H1 (cell line): ENCODE measurements around the gene MCM7. TPM values are rescaled to one million over a fixed set of nuclear protein-coding genes. Genes with fewer than 3 reads are reported as not detected.
A peak's percentile ranks its signal among the peaks of the same experiment; 100 is the strongest.

ENCODE experiments used
- CTCF ChIA-PET: fragments of 300-600 bp; sonication (Branson Sonifier 250); formaldehyde crosslinking; loops from one replicate; lab custom pipeline; 2021; ENCODE audit not compliant: partially characterized antibody; lab: Charles Lee
- POLR2A ChIA-PET: fragments of 300-600 bp; sonication (Branson Sonifier 250); formaldehyde crosslinking; loops from one replicate; lab custom pipeline; 2021; ENCODE audit warnings: inconsistent platforms; ENCODE audit not compliant: partially characterized antibody; lab: Charles Lee
- DNase-seq, 2 experiments: peaks; one replicate each; pipeline versions ENCODE4 v3.0.0 to v3.0.0-alpha.2; 2010 to 2022; ENCODE audit warnings: low spot score in 2 of 2, low read depth in 1 of 2, mixed read lengths in 1 of 2
- FAIRE-seq: peaks from 2 replicates; lab custom pipeline; 2011; peaks lifted over from hg19 to GRCh38; lab: Jason Lieb, UNC
- H2AFZ ChIP-seq: 2 replicates; pipeline ENCODE4 v1.8.1; 2012; ENCODE audit warnings: low read length, inconsistent platforms
- H2AK5ac ChIP-seq: 2 replicates; pipeline ENCODE4 v1.6.1; 2013; ENCODE audit warnings: low read depth, low read length
- H2BK120ac ChIP-seq: replicated peaks from 2 replicates; pipeline ENCODE3; 2013; ENCODE audit warnings: low read depth, low read length, inconsistent platforms
- H2BK12ac ChIP-seq: 2 replicates; pipeline ENCODE4 v1.6.1; 2013; ENCODE audit warnings: low read depth, low read length
- H2BK15ac ChIP-seq: 2 replicates; pipeline ENCODE4 v1.6.1; 2013; ENCODE audit warnings: low read length
- H2BK20ac ChIP-seq: 2 replicates; pipeline ENCODE4 v1.6.1; 2013; ENCODE audit warnings: low read length
- H2BK5ac ChIP-seq: 2 replicates; pipeline ENCODE4 v1.6.1; 2013; ENCODE audit warnings: low read depth, low read length
- H3K14ac ChIP-seq: 2 replicates; pipeline ENCODE4 v1.6.1; 2013; ENCODE audit warnings: inconsistent platforms; ENCODE audit not compliant: insufficient read length
- H3K18ac ChIP-seq: 2 replicates; pipeline ENCODE4 v1.6.1; 2013; ENCODE audit warnings: low read length; ENCODE audit errors: extremely low read depth
- H3K23ac ChIP-seq: 2 replicates; pipeline ENCODE4 v1.6.1; 2013; ENCODE audit warnings: inconsistent platforms; ENCODE audit not compliant: insufficient read length
- H3K23me2 ChIP-seq: 2 replicates; pipeline ENCODE4 v1.6.1; 2013; ENCODE audit warnings: low read depth, low read length
- H3K27ac ChIP-seq: 2 replicates; pipeline ENCODE4 v1.6.1; 2011; ENCODE audit warnings: low read depth, low read length, inconsistent platforms
- H3K27me3 ChIP-seq, 4 experiments: replicated peaks in 1 of 4; 1 replicate in 1 of 4; 2 replicates in 3 of 4; pipeline versions ENCODE4 v1.6.1 to v1.8.1; 2011 to 2013; ENCODE audit warnings: low read length in 3 of 4, mild to moderate bottlenecking in 3 of 4, inconsistent platforms in 2 of 4, mixed read lengths in 2 of 4, moderate library complexity in 1 of 4; ENCODE audit not compliant: control insufficient read depth in 3 of 4, insufficient read depth in 3 of 4; ENCODE audit errors: extremely low read depth in 1 of 4
- H3K36me3 ChIP-seq, 4 experiments: 2 replicates each; pipeline versions ENCODE4 v1.6.1 to v1.8.1; 2011 to 2013; ENCODE audit warnings: mild to moderate bottlenecking in 4 of 4, low read length in 3 of 4, moderate library complexity in 2 of 4, control low read depth in 1 of 4, inconsistent platforms in 1 of 4; ENCODE audit not compliant: insufficient read depth in 4 of 4, control insufficient read depth in 2 of 4
- H3K4ac ChIP-seq: replicated peaks from 2 replicates; pipeline ENCODE3; 2013; ENCODE audit warnings: low read length, low read depth, mixed read lengths, inconsistent platforms; ENCODE audit not compliant: insufficient read length
- H3K4me1 ChIP-seq, 4 experiments: replicated peaks in 1 of 4; 1 replicate in 1 of 4; 2 replicates in 3 of 4; pipeline versions ENCODE4 v1.6.1 to v1.8.1; 2011 to 2013; ENCODE audit warnings: low read length in 3 of 4, inconsistent platforms in 2 of 4, mixed read lengths in 1 of 4; ENCODE audit not compliant: insufficient read depth in 4 of 4, control insufficient read depth in 3 of 4
- H3K4me2 ChIP-seq, 2 experiments: 2 replicates each; pipeline versions ENCODE4 v1.6.1 to v1.8.1; 2011 to 2013; ENCODE audit warnings: low read depth in 2 of 2, low read length in 2 of 2, control low read depth in 1 of 2, inconsistent platforms in 1 of 2, mild to moderate bottlenecking in 1 of 2; ENCODE audit not compliant: insufficient read depth in 1 of 2
- H3K4me3 ChIP-seq, 4 experiments: fragments of 200-600, 300-600 bp in 1 of 4; sonication (generic), shearing (Covaris generic), sonication (Bioruptor Twin) in 1 of 4; 2 replicates each; pipeline versions ENCODE4 v1.5.1 to v1.8.1; 2011 to 2016; ENCODE audit warnings: low read length in 4 of 4, low read depth in 3 of 4, control low read depth in 2 of 4, inconsistent platforms in 2 of 4, mild to moderate bottlenecking in 2 of 4, mixed read lengths in 1 of 4, moderate library complexity in 1 of 4; ENCODE audit not compliant: insufficient read depth in 2 of 4; ENCODE audit errors: extremely low read depth in 1 of 4
- H3K56ac ChIP-seq: replicated peaks from 2 replicates; pipeline ENCODE3; 2013; ENCODE audit warnings: low read depth, mild to moderate bottlenecking, mixed read lengths, low read length, inconsistent platforms; ENCODE audit not compliant: insufficient read length
- H3K79me1 ChIP-seq: 2 replicates; pipeline ENCODE4 v1.6.1; 2013; ENCODE audit warnings: low read depth, low read length, control low read depth
- H3K79me2 ChIP-seq, 2 experiments: 2 replicates each; pipeline versions ENCODE4 v1.6.1 to v1.8.1; 2012 to 2013; ENCODE audit warnings: low read length in 2 of 2, mild to moderate bottlenecking in 2 of 2, inconsistent platforms in 1 of 2; ENCODE audit not compliant: insufficient read depth in 2 of 2, control insufficient read depth in 1 of 2
- H3K9ac ChIP-seq, 4 experiments: replicated peaks in 1 of 4; 1 replicate in 1 of 4; 2 replicates in 3 of 4; pipeline versions ENCODE4 v1.6.1 to v1.8.1; 2011 to 2013; ENCODE audit warnings: low read depth in 3 of 4, low read length in 3 of 4, control low read depth in 2 of 4, mild to moderate bottlenecking in 2 of 4, moderate library complexity in 2 of 4, inconsistent platforms in 1 of 4; ENCODE audit errors: extremely low read depth in 1 of 4
- H3K9me3 ChIP-seq, 2 experiments: 2 replicates each; pipeline versions ENCODE4 v1.6.1 to v1.8.1; 2012 to 2013; ENCODE audit warnings: mild to moderate bottlenecking in 2 of 2, moderate library complexity in 2 of 2, control low read depth in 1 of 2, inconsistent platforms in 1 of 2, low read depth in 1 of 2, low read length in 1 of 2, mixed read lengths in 1 of 2; ENCODE audit not compliant: insufficient read depth in 2 of 2
- H4K20me1 ChIP-seq, 2 experiments: replicated peaks in 1 of 2; 2 replicates each; pipeline versions ENCODE3 to v1.8.1; 2011 to 2013; ENCODE audit warnings: inconsistent platforms in 2 of 2, low read length in 2 of 2, mild to moderate bottlenecking in 1 of 2; ENCODE audit not compliant: insufficient read depth in 2 of 2, control insufficient read depth in 1 of 2
- H4K5ac ChIP-seq: 2 replicates; pipeline ENCODE4 v1.6.1; 2013; ENCODE audit warnings: low read length, low read depth, mixed read lengths, inconsistent platforms; ENCODE audit not compliant: insufficient read length
- H4K8ac ChIP-seq: 2 replicates; pipeline ENCODE4 v1.8.0; 2013; ENCODE audit warnings: mild to moderate bottlenecking, moderate library complexity, low read length, inconsistent platforms; ENCODE audit not compliant: insufficient read depth; ENCODE audit errors: extremely low read depth
- H4K91ac ChIP-seq: replicated peaks from 2 replicates; pipeline ENCODE3; 2013; ENCODE audit warnings: low read length, mixed read lengths, inconsistent platforms; ENCODE audit not compliant: insufficient read length
- CHD2 ChIP-seq: IDR thresholded peaks from 2 replicates; pipeline ENCODE4 v1.6.1; 2012; ENCODE audit warnings: low read length, improper control_type of control experiment
- CREB1 ChIP-seq: IDR thresholded peaks from 2 replicates; pipeline ENCODE4 v1.6.1; 2012; ENCODE audit warnings: inconsistent platforms
- EP300 ChIP-seq, 2 experiments: IDR thresholded peaks; 1 replicate in 1 of 2; 2 replicates in 1 of 2; pipeline ENCODE4 v1.6.1; 2011 to 2012; ENCODE audit warnings: low read depth in 2 of 2, low read length in 2 of 2, mild to moderate bottlenecking in 2 of 2, borderline replicate concordance in 1 of 2, inconsistent platforms in 1 of 2, moderate library complexity in 1 of 2
- JUND ChIP-seq: IDR thresholded peaks from 2 replicates; pipeline ENCODE4 v1.6.1; 2011; ENCODE audit warnings: mild to moderate bottlenecking, improper control_type of control experiment, low read length
- POLR2A ChIP-seq, 2 experiments: IDR thresholded peaks; 1 replicate in 1 of 2; 2 replicates in 1 of 2; pipeline ENCODE4 v1.6.1; 2011; ENCODE audit warnings: low read depth in 2 of 2, low read length in 2 of 2, mild to moderate bottlenecking in 2 of 2; ENCODE audit errors: control extremely low read depth in 1 of 2
- POLR2AphosphoS5 ChIP-seq: IDR thresholded peaks from 2 replicates; pipeline ENCODE4 v1.6.1; 2011; ENCODE audit warnings: low read depth, low read length
- RBBP5 ChIP-seq: IDR thresholded peaks from 2 replicates; pipeline ENCODE4 v1.7.1; 2012; ENCODE audit warnings: low read depth, mild to moderate bottlenecking, inconsistent platforms, low read length, moderate library complexity, borderline replicate concordance
- SIRT6 ChIP-seq: IDR thresholded peaks from one replicate; pipeline ENCODE4 v1.7.1; 2012; ENCODE audit warnings: low read length, inconsistent platforms
- SP1 ChIP-seq: IDR thresholded peaks from 2 replicates; pipeline ENCODE4 v1.6.1; 2011; ENCODE audit warnings: low read depth, low read length
- TBP ChIP-seq: IDR thresholded peaks from 2 replicates; pipeline ENCODE4 v1.6.1; 2011; ENCODE audit warnings: low read depth, low read length, improper control_type of control experiment
- TEAD4 ChIP-seq: IDR thresholded peaks from 2 replicates; pipeline ENCODE4 v1.6.1; 2012; ENCODE audit warnings: low read depth, low read length, inconsistent platforms, mixed read lengths
- YY1 ChIP-seq: IDR thresholded peaks from 2 replicates; pipeline ENCODE4 v1.6.1; 2011; ENCODE audit warnings: low read depth, mild to moderate bottlenecking, low read length
- ZNF274 ChIP-seq: IDR thresholded peaks from 2 replicates; pipeline ENCODE4 v1.7.0; 2012; ENCODE audit warnings: low read length, borderline replicate concordance; ENCODE audit errors: extremely low read depth
- WGBS, 2 experiments: shearing (Covaris generic) in 1 of 2; methylation state at CpG; one replicate each; pipeline versions ENCODE4 v1.1.6 to v1.1.7; 2013 to 2015; ENCODE audit warnings: low lambda C conversion rate in 2 of 2, mixed read lengths in 2 of 2, inconsistent platforms in 1 of 2, low coverage in 1 of 2, missing lambda C conversion rate in 1 of 2; ENCODE audit not compliant: insufficient replicate concordance in 2 of 2, insufficient coverage in 1 of 2, insufficient read length in 1 of 2; ENCODE audit errors: extremely low coverage in 1 of 2, missing lambda C conversion rate in 1 of 2; 5-methylcytosine and 5-hydroxymethylcytosine counted together
- polyA plus RNA-seq, 7 experiments: library from polyadenylated mRNA; depleted of rRNA in 3 of 7; stranded (reverse) in 5 of 7; unstranded in 2 of 7; fragments of >200 nt in 5 of 7; fragments of 200-250 nt in 2 of 7; gene quantifications; 1 replicate in 5 of 7; 2 replicates in 1 of 7; 4 replicates in 1 of 7; pipeline versions ENCODE4 v1.2.1 to v1.2.3, GENCODE V29; 2011 to 2013; ENCODE audit warnings: missing spikeins in 2 of 7, mixed read lengths in 2 of 7
- total RNA-seq: library from RNA; stranded (reverse); fragmentation: NEBNext Ultra II Directional; extraction: Animal tissue kit (Norgen Biotek cat#: 25700); gene quantifications from 2 replicates; pipeline ENCODE4 v1.2.1, GENCODE V29; 2021

The MCM7 gene
- total and polyA plus RNA-seq, 2 of the 8 experiments (the other 6 are each of a cell fraction or from before 2014, with no cell fraction given): 313 to 344 TPM

- H4K5ac ChIP-seq: peak overlapping the region; percentile 99
- H2BK5ac ChIP-seq: peak overlapping the region; percentile 97
- no peaks in the 10 kb centered on the region for H3K9me3 ChIP-seq
- H2AFZ ChIP-seq: no peak overlapping the region
- H3K4me3 ChIP-seq: peak overlapping the region; percentile 76 to 97 (median 84)
- H2BK20ac ChIP-seq: no peak overlapping the region
- H3K4me1 ChIP-seq: peaks cover 0 to 8% (median 3%) of the 10 kb centered on the region in 4 experiments; a peak in 3 of 7 replicates
- H3K9ac ChIP-seq: peak overlapping the region; percentile 98 to 100 (median 100)
- peak overlapping the region; percentile 77 to 85; a peak in 3 of 4 replicates for H3K4me2 ChIP-seq
- peak overlapping the region; percentile 99 for H3K18ac ChIP-seq
- peak overlapping the region; percentile 99 for H3K4ac ChIP-seq
- H4K8ac ChIP-seq: peak overlapping the region; percentile 100
- no peaks in the 10 kb centered on the region for H3K27me3 ChIP-seq
- H4K20me1 ChIP-seq: peaks cover 8 to 17% of the 10 kb centered on the region in 2 experiments
- peaks cover 39 to 53% (median 41%) of the 10 kb centered on the region in 4 experiments for H3K36me3 ChIP-seq
- no peaks in the 10 kb centered on the region; the same call in 1 of the 2 replicates for H3K23me2 ChIP-seq
- no peak overlapping the region for H2BK15ac ChIP-seq
- ChIA-PET CTCF (interaction anchor here (0.7 to 5.9 kb wide), 7 partner anchors 8 to 30 kb away, joined by 3 to 55 read pairs (median 4); partner anchors contain the start of gene MBLAC1), POLR2A (interaction anchor here (0.6 to 20.0 kb wide), 46 partner anchors 12 to 787 kb away, joined by 3 to 722 read pairs (median 5); partner anchors contain the start of genes AZGP1, BUD31, CNPY4 and COPS6)
- H3K14ac ChIP-seq: no peak overlapping the region
- FAIRE-seq: no peak
- 2% methylated on average over 41 of the region's 61 CpGs; no CpG with 5 or more reads in 1 of the 2 experiments for WGBS, 2 experiments
- H2BK120ac ChIP-seq: no peak overlapping the region
- H3K23ac ChIP-seq: no peak overlapping the region
- DNase-seq: peak in 1 of 2 experiments; percentile 90
- peak overlapping the region; percentile 98 for H3K27ac ChIP-seq
- no peak overlapping the region; the same call in 1 of the 2 replicates for H2BK12ac ChIP-seq
- H3K79me2 ChIP-seq: peaks cover 9 to 56% of the 10 kb centered on the region in 2 experiments
- peak overlapping the region; percentile 66 for H2AK5ac ChIP-seq
- peak overlapping the region; percentile 91 for H3K56ac ChIP-seq
- H4K91ac ChIP-seq: peak overlapping the region; percentile 99
- H3K79me1 ChIP-seq: peaks cover 12% of the 10 kb centered on the region
- TF ChIP-seq ZNF274: no peak
- peak in 1 of 2 experiments; percentile 61; a peak in 2 of 3 replicates for TF ChIP-seq POLR2A (IDR thresholded peaks at IDR 0.05; ENCODE audit: control extremely low read depth in 1 of 2, low read depth in 2 of 2, low read length in 2 of 2)
- TF ChIP-seq JUND: no peak
- TF ChIP-seq SIRT6: no peak
- TF ChIP-seq TBP: peak; percentile 90
- no peak; a peak in 1 of 3 replicates for TF ChIP-seq EP300 (IDR thresholded peaks at IDR 0.05; ENCODE audit: borderline replicate concordance in 1 of 2, low read depth in 2 of 2, low read length in 2 of 2)
- TF ChIP-seq POLR2AphosphoS5: peak; percentile 88
- peak; percentile 41; the same call in 1 of the 2 replicates for TF ChIP-seq RBBP5
- no peak for TF ChIP-seq YY1
- peak; percentile 81 for TF ChIP-seq TEAD4
- peak; percentile 89 for TF ChIP-seq CHD2
- peak; percentile 73; the same call in 1 of the 2 replicates for TF ChIP-seq CREB1
- peak; percentile 24; the same call in 1 of the 2 replicates for TF ChIP-seq SP1
Observed at GRCh38 chr7:100100420-100101015, 679 bp downstream of the MCM7 start.
